GM12878 (cell line): Measurements from ENCODE around the gene COQ2. TPM values are rescaled to one million over a fixed set of nuclear protein-coding genes. Genes with fewer than 3 reads are reported as not detected.

Experiments used
- ATAC-seq: fragments of 200-7000 bp; cut with Tn5 transposase; 3 replicates; pipeline ENCODE4 v1.9.1; 2020; ENCODE audit warnings: mild to moderate bottlenecking, moderate library complexity
- BruUV-seq: library from RNA; stranded (reverse); fragments of 400-500 nt; replicated peaks from 2 replicates; lab custom pipeline; 2021; lab: Mats Ljungman, UMichigan
- CTCF ChIA-PET: fragments of 300-600 bp; sonication (Branson Sonifier 250); formaldehyde crosslinking; extraction: SDS; loops from one replicate; lab custom pipeline; 2021; ENCODE audit warnings: inconsistent platforms; lab: Yijun Ruan, JAX
- POLR2A ChIA-PET: fragments of 350-600 bp; formaldehyde crosslinking; extraction: SDS; loops from one replicate; lab custom pipeline; 2021; ENCODE audit warnings: inconsistent platforms; lab: Charles Lee
- RAD21 ChIA-PET: fragments of 300-600 bp; sonication (Branson Sonifier 250); formaldehyde crosslinking; loops from one replicate; lab custom pipeline; 2023; ENCODE audit warnings: antibody characterized with exemption; ENCODE audit not compliant: unreplicated experiment; lab: Charles Lee
- SMC1A ChIA-PET: fragments of 300-600 bp; sonication (Branson Sonifier 250); formaldehyde crosslinking; loops from one replicate; lab custom pipeline; 2023; ENCODE audit not compliant: unreplicated experiment, uncharacterized antibody; lab: Charles Lee
- DNase-seq: peaks from one replicate; pipeline ENCODE4 v3.0.0-alpha.2; 2011; ENCODE audit warnings: low read depth, low spot score
- FAIRE-seq: peaks from 3 replicates; lab custom pipeline; 2011; peaks lifted over from hg19 to GRCh38; lab: Jason Lieb, UNC
- H2AFZ ChIP-seq: 2 replicates; pipeline ENCODE4 v1.6.0; 2011; ENCODE audit warnings: low read depth, low read length, control low read depth; ENCODE audit not compliant: control insufficient read depth
- H3K27ac ChIP-seq: 2 replicates; pipeline ENCODE4 v1.5.1; 2011; ENCODE audit warnings: control low read depth; ENCODE audit not compliant: control insufficient read depth, insufficient read depth
- H3K27me3 ChIP-seq, 2 experiments: replicated peaks in 1 of 2; 2 replicates each; pipeline versions ENCODE4 v1.6.0 to v1.6.1; 2011; ENCODE audit warnings: low read length in 1 of 2; ENCODE audit not compliant: control insufficient read depth in 2 of 2, insufficient read depth in 2 of 2
- H3K36me3 ChIP-seq, 2 experiments: 2 replicates each; pipeline ENCODE4 v1.5.1; 2011; ENCODE audit warnings: low read length in 1 of 2; ENCODE audit not compliant: control insufficient read depth in 2 of 2, insufficient read depth in 2 of 2
- H3K4me1 ChIP-seq: 2 replicates; pipeline ENCODE4 v1.6.1; 2011; ENCODE audit warnings: mild to moderate bottlenecking, low read length, moderate library complexity, mixed read lengths; ENCODE audit not compliant: control insufficient read depth, insufficient read depth
- H3K4me2 ChIP-seq: 2 replicates; pipeline ENCODE4 v1.6.0; 2011; ENCODE audit warnings: control low read depth; ENCODE audit not compliant: control insufficient read depth, insufficient read depth
- H3K4me3 ChIP-seq: fragments of 200-600 bp; sonication (generic); 2 replicates; pipeline ENCODE4 v1.5.1; 2016
- H3K79me2 ChIP-seq: 2 replicates; pipeline ENCODE4 v1.6.0; 2011; ENCODE audit warnings: low read length; ENCODE audit not compliant: control insufficient read depth, insufficient read depth
- H3K9ac ChIP-seq: 2 replicates; pipeline ENCODE4 v1.8.0; 2011; ENCODE audit warnings: low read length, control low read depth, mixed read lengths; ENCODE audit not compliant: control insufficient read depth, insufficient read depth
- H3K9me3 ChIP-seq: replicated peaks from 3 replicates; pipeline ENCODE4 v1.5.1; 2011; ENCODE audit warnings: mild to moderate bottlenecking, low read length; ENCODE audit not compliant: control insufficient read depth, insufficient read depth
- H4K20me1 ChIP-seq: 2 replicates; pipeline ENCODE4 v1.6.0; 2011; ENCODE audit not compliant: control insufficient read depth, insufficient read depth
- BCL11A ChIP-seq: IDR thresholded peaks from 2 replicates; pipeline ENCODE4 v1.6.1; 2011; ENCODE audit warnings: low read depth, low read length
- CHD2 ChIP-seq: IDR thresholded peaks from 2 replicates; pipeline ENCODE4 v1.6.1; 2011; ENCODE audit warnings: low read depth, low read length, improper control_type of control experiment, borderline replicate concordance
- EP300 ChIP-seq, 2 experiments: fragments of 150-350 bp in 1 of 2; IDR thresholded peaks; 2 replicates each; pipeline ENCODE4 v1.6.1; 2011 to 2012; ENCODE audit warnings: low read depth in 2 of 2, low read length in 2 of 2, borderline replicate concordance in 1 of 2, improper control_type of control experiment in 1 of 2, inconsistent platforms in 1 of 2; ENCODE audit not compliant: control insufficient read depth in 1 of 2
- ETV6 ChIP-seq, 2 experiments: fragments of 450-650 bp in 1 of 2; IDR thresholded peaks in 1 of 2; conservative IDR thresholded peaks in 1 of 2; 2 replicates each; pipeline ENCODE4 v1.6.1; 2014; ENCODE audit warnings: antibody characterized with exemption in 1 of 2, borderline replicate concordance in 1 of 2, low read depth in 1 of 2, mild to moderate bottlenecking in 1 of 2, moderate library complexity in 1 of 2
- EZH2 ChIP-seq: IDR thresholded peaks from 2 replicates; pipeline ENCODE4 v1.6.1; 2012; ENCODE audit warnings: low read depth, mild to moderate bottlenecking, control low read depth, inconsistent platforms, low read length, borderline replicate concordance; ENCODE audit not compliant: control insufficient read depth
- FOXM1 ChIP-seq: IDR thresholded peaks from 2 replicates; pipeline ENCODE4 v1.6.1; 2012; ENCODE audit warnings: low read depth, mild to moderate bottlenecking, inconsistent platforms, low read length, moderate library complexity
- GABPA ChIP-seq: IDR thresholded peaks from 2 replicates; pipeline ENCODE4 v1.6.1; 2014; ENCODE audit warnings: antibody characterized with exemption, low read depth, mild to moderate bottlenecking, inconsistent platforms
- JUND ChIP-seq: IDR thresholded peaks from 2 replicates; pipeline ENCODE4 v1.6.1; 2012; ENCODE audit warnings: low read depth, mild to moderate bottlenecking, low read length, improper control_type of control experiment, moderate library complexity
- KAT2A ChIP-seq: conservative IDR thresholded peaks from 2 replicates; pipeline ENCODE4 v1.6.1; 2011; ENCODE audit warnings: low read depth, low read length; ENCODE audit not compliant: control insufficient read depth
- KDM1A ChIP-seq: fragments of 200-600 bp; sonication (generic); IDR thresholded peaks from 2 replicates; pipeline ENCODE4 v1.6.1; 2016; ENCODE audit warnings: borderline replicate concordance
- KLF5 ChIP-seq: fragments of 450-650 bp; IDR thresholded peaks from 2 replicates; pipeline ENCODE4 v1.6.1; 2014; ENCODE audit warnings: mild to moderate bottlenecking; ENCODE audit not compliant: partially characterized antibody
- MEF2B ChIP-seq: fragments of 450-650 bp; IDR thresholded peaks from 2 replicates; pipeline ENCODE4 v1.6.1; 2018; ENCODE audit warnings: mild to moderate bottlenecking, moderate library complexity; ENCODE audit not compliant: partially characterized antibody, poor library complexity, severe bottlenecking
- NRF1 ChIP-seq: conservative IDR thresholded peaks from 2 replicates; pipeline ENCODE4 v1.6.1; 2011; ENCODE audit warnings: mild to moderate bottlenecking, low read depth, low read length, improper control_type of control experiment
- PAX5 ChIP-seq: IDR thresholded peaks from 2 replicates; pipeline ENCODE4 v1.6.1; 2011; ENCODE audit warnings: low read depth, low read length, borderline replicate concordance
- RCOR1 ChIP-seq: conservative IDR thresholded peaks from 2 replicates; pipeline ENCODE4 v1.6.1; 2012; ENCODE audit warnings: low read depth, low read length, improper control_type of control experiment
- RUNX3 ChIP-seq: IDR thresholded peaks from 2 replicates; pipeline ENCODE4 v1.6.1; 2012; ENCODE audit warnings: low read length, inconsistent platforms
- SMARCA5 ChIP-seq: fragments of 450-650 bp; IDR thresholded peaks from 2 replicates; pipeline ENCODE4 v1.6.1; 2017; ENCODE audit warnings: mild to moderate bottlenecking
- SP1 ChIP-seq: IDR thresholded peaks from one replicate; pipeline ENCODE4 v1.6.1; 2011; ENCODE audit warnings: low read depth, low read length
- STAT1 ChIP-seq: fragments of 450-650 bp; conservative IDR thresholded peaks from 2 replicates; pipeline ENCODE4 v1.6.1; 2014; ENCODE audit warnings: antibody characterized with exemption, mild to moderate bottlenecking
- WGBS: methylation state at CpG from one replicate; pipeline ENCODE4 v1.1.6; 2016; ENCODE audit warnings: low lambda C conversion rate; ENCODE audit not compliant: insufficient replicate concordance, insufficient coverage; ENCODE audit errors: missing lambda C conversion rate; 5-methylcytosine and 5-hydroxymethylcytosine counted together
- in situ Hi-C: fragments of 300-500 bp; cut with MboI; formaldehyde crosslinking; loops from 9 replicates; pipeline ENCODE4 v1.14.3; 2018; ENCODE audit warnings: mixed read lengths
- intact Hi-C: fragments of 100-400 bp; cut with micrococcal nuclease; formaldehyde crosslinking; loops from one replicate; pipeline ENCODE4 v1.14.2; 2022; ENCODE audit not compliant: unreplicated experiment
- polyA plus RNA-seq, 11 experiments: library from polyadenylated mRNA; depleted of rRNA in 4 of 11; unstranded in 6 of 11; stranded (reverse) in 5 of 11; fragments of >200 nt; fragmentation: Nextera tagmentation in 4 of 11; fragmentation: Illumina TruSeq in 1 of 11; extraction: Ambion mirVana in 4 of 11; extraction: Trizol in 1 of 11; gene quantifications; 1 replicate in 1 of 11; 2 replicates in 10 of 11; pipeline versions ENCODE4 v1.2.1 to v1.2.3, GENCODE V29; 2011 to 2016; ENCODE audit warnings: inconsistent platforms in 2 of 11, missing spikeins in 2 of 11, low read depth in 1 of 11
- total RNA-seq, 4 experiments: library from RNA; depleted of rRNA in 3 of 4; stranded (reverse); fragments of >200 nt in 3 of 4; fragmentation: Illumina TruSeq in 1 of 4; extraction: Trizol in 1 of 4; gene quantifications; 2 replicates each; pipeline versions ENCODE4 v1.2.1 to v1.2.3, GENCODE V29; 2013 to 2021

The COQ2 gene
- total and polyA plus RNA-seq, 10 of the 15 experiments (the other 5 are each of a cell fraction or from before 2014, with no cell fraction given): 5.0 to 46.7 (median 19.1) TPM

GRCh38 chr4:83263106-83263505 lies 21.5 kb downstream of the COQ2 start:
- Histone ChIP-seq H3K4me3 (no peak overlapping the region), H3K4me2 (no peak overlapping the region), H3K9me3 (no peaks in the 10 kb centered on the region), H3K4me1 (peaks cover 28% of the 10 kb centered on the region), H3K79me2 (no peaks in the 10 kb centered on the region), H3K36me3 (peaks cover 2 to 5% of the 10 kb centered on the region in 2 experiments; a peak in 3 of 4 replicates), H2AFZ (no peak overlapping the region), H4K20me1 (no peaks in the 10 kb centered on the region), H3K27ac (no peak overlapping the region), H3K27me3 (no peaks in the 10 kb centered on the region), H3K9ac (no peak overlapping the region)
- ATAC-seq: no peak
- in situ Hi-C loops: no loop called here
- TF ChIP-seq MEF2B: no peak
- TF ChIP-seq JUND: no peak
- TF ChIP-seq STAT1: no peak
- no peak for TF ChIP-seq NRF1
- no peak for TF ChIP-seq PAX5
- POLR2A ChIA-PET: no interaction called here
- CTCF ChIA-PET: interaction anchor here (0.8 to 4.7 kb wide), 3 partner anchors 8 to 197 kb away, joined by 3 to 74 read pairs (median 54); partner anchors contain the start of gene COQ2
- BruUV-seq: no TSS peak
- SMC1A ChIA-PET: interaction anchor here (3.7 to 6.7 kb wide), 4 partner anchors 10 to 188 kb away, joined by 23 to 85 read pairs (median 53); partner anchors contain the start of gene COQ2
- RAD21 ChIA-PET: interaction anchor here (1.6 to 1.9 kb wide), 2 partner anchors 9 to 26 kb away, joined by 5 read pairs; no protein-coding TSS in a partner anchor
- FAIRE-seq: no peak
- intact Hi-C loops: no loop called here
- no peak for DNase-seq
- 71% methylated on average over 1 of the region's 1 CpG for WGBS

GRCh38 chr4:83262682-83263081 lies 21.9 kb downstream of the COQ2 start:
- CTCF ChIA-PET: interaction anchor here (0.8 to 4.7 kb wide), 9 partner anchors 8 to 208 kb away, joined by 3 to 74 read pairs (median 8); partner anchors contain the start of gene COQ2
- DNase-seq (no peak), FAIRE-seq (no peak), ATAC-seq (no peak)
- 95% methylated on average over 2 of the region's 2 CpGs for WGBS
- POLR2A ChIA-PET: interaction anchor here (0.7 to 1.5 kb wide), 3 partner anchors 9 to 486 kb away, joined by 3 to 4 read pairs (median 3); no protein-coding TSS in a partner anchor
- no peaks in the 10 kb centered on the region for H3K79me2 ChIP-seq
- SMC1A ChIA-PET: interaction anchor here (1.1 to 6.7 kb wide), 9 partner anchors 10 to 251 kb away, joined by 3 to 85 read pairs (median 7); partner anchors contain the start of gene COQ2
- no peak overlapping the region for H3K4me3 ChIP-seq
- in situ Hi-C loops (no loop called here), intact Hi-C loops (no loop called here)
- H3K9me3 ChIP-seq: no peaks in the 10 kb centered on the region
- no peak overlapping the region for H3K9ac ChIP-seq
- no peaks in the 10 kb centered on the region for H4K20me1 ChIP-seq
- H3K4me2 ChIP-seq: no peak overlapping the region
- no peaks in the 10 kb centered on the region for H3K27me3 ChIP-seq
- RAD21 ChIA-PET: interaction anchor here (0.8 to 4.2 kb wide), 6 partner anchors 10 to 188 kb away, joined by 3 to 52 read pairs (median 5); partner anchors contain the start of gene COQ2
- H2AFZ ChIP-seq: no peak overlapping the region
- peaks cover 2 to 5% of the 10 kb centered on the region in 2 experiments; a peak in 3 of 4 replicates for H3K36me3 ChIP-seq
- no TSS peak for BruUV-seq
- H3K4me1 ChIP-seq: peaks cover 27% of the 10 kb centered on the region
- H3K27ac ChIP-seq: no peak overlapping the region
- TF ChIP-seq KAT2A (no peak), GABPA (no peak), RUNX3 (no peak), EZH2 (no peak), CHD2 (no peak), KDM1A (no peak), SP1 (no peak), ETV6 (conservative IDR thresholded peaks at IDR 0.05 in 1 of 2, IDR thresholded peaks at IDR 0.05 in 1 of 2; ENCODE audit: borderline replicate concordance in 1 of 2, low read depth in 1 of 2) (no peak), SMARCA5 (no peak), BCL11A (no peak), RCOR1 (no peak), KLF5 (no peak), EP300 (IDR thresholded peaks at IDR 0.05; ENCODE audit: borderline replicate concordance in 1 of 2, control insufficient read depth in 1 of 2, low read depth in 2 of 2, low read length in 2 of 2) (no peak), FOXM1 (no peak)
